Activated CD4-positive, CD25-positive, alpha-beta regulatory T cell treated with anti-CD3 and anti-CD28 coated beads, Interleukin-2, amount 50 U/mL, for 24 hours (primary cell): Measurements from ENCODE around the gene SPECC1.
"Not testable (repeated sequence)": the region's sequence is repeated elsewhere in the genome, so short reads cannot be mapped to it uniquely, and the experiment has no call there.

Experiments used
- ATAC-seq, 2 donors: fragments of 150-1000 bp; cut with Tn5 transposase; one replicate each; pipeline ENCODE4 v1.10.0; 2021; ENCODE audit warnings: mild to moderate bottlenecking in 1 of 2, moderate library complexity in 1 of 2

SPECC1 gene

DNA sequence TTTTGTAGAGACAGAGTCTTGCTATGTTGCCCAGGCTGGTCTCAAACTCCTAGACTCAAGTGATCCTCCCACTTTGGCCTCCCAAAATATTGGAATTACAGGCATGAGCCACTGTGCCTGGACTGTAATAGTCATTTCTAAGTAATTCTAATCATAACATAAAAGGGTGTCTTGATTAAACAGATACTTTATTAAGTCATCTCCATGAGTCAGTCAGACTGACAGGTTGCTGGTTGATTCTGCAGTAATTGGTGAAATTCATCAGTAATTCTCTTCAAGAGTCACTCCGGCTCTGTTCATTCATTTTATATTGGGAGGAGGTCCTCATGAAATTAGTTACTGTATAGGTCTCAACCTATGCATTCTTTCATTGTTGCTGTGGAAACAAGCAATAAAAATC is 85.6 kb downstream of the SPECC1 start:
- no peak for ATAC-seq

- ATAC-seq = no peak
These were observed 86.3 kb downstream of the SPECC1 start for GRCh38 chr17:20095336-20096080.

- no peak for ATAC-seq
These were observed 87.3 kb downstream of the SPECC1 start for GRCh38 chr17:20096430-20096829.

GRCh38 chr17:20097330-20097729 is 88.2 kb downstream of the SPECC1 start:
- ATAC-seq = no peak

DNA sequence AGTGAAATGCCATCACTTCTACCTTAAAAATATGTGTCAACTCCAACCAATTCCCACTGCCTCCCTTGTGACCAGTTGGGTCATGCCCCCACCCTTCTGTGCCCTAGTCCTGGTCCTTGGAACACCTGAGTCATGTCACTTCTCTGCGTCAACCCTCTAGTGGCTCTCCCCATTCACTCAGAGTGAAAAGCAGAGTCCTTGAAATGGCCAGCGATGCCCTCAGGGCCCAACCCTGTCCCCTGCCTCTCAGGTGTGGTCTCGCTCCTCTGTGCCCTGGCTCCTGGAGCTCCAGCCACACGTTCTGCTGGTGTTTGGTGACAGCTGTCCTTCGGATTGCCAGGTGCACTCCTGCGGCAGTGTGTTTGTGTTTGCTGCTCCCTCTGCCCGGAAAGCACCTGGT is 89.2 kb downstream of the SPECC1 start:
- ATAC-seq = no peak

- ATAC-seq = not testable (repeated sequence)
These were observed 91.6 kb downstream of the SPECC1 start for GRCh38 chr17:20100806-20101205.

- no peak for ATAC-seq
These were observed 94.6 kb downstream of the SPECC1 start for GRCh38 chr17:20103454-20104446.

DNA sequence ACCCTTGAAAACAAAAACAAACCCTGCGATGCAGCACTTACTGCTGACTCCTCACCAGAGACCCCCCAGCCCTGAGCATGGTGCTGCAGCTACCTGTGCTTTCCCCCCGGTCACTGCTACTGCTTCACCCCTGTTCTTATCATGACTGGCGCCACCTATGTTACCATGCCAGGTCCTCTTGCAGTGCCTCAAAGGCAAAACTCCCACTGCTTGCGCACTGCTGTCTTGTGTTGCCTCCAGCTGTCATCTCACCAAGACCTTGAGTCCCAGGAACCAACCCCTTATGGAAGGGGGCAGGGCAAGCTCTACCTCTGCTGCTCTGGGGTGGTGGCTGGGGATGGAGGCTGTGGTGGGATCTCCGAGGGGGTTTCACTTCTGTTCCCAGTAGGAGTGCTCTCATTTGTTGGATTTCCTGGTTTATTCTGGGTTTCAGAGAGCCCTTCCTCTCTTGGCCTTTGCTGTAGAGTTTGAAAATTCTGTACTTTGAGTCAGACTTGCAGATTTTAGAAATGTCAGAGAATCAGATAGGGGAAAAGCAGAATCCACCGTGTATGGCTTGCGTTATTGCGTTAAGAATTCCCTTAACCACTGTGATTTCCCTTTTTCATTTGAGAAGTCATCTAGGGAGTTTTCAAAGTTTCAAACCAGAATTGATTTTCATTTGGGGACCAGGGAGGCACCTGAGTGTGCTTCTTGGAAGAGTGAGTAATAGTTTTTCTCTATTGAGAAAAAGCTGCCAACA is 96.6 kb downstream of the SPECC1 start:
- no peak for ATAC-seq

DNA sequence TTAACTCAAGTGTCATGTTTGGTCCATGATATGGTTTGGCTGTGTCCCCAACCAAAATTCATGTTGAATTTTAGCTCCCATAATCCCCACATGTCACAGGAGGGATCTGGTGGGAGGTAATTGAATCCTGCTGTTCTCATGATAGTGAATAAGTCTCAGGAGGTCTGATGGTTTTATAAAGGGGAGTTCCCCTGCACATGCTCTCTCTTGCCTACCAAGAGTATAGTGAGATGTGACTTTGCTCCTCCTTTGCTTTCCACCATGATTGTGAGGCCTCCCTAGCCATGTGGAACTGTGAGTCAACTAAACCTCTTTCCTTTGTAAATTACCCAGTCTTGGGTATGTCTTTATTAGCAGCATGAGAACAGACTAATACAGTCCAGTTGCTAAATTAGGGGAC is 97.3 kb downstream of the SPECC1 start:
- ATAC-seq = not testable (repeated sequence)

DNA sequence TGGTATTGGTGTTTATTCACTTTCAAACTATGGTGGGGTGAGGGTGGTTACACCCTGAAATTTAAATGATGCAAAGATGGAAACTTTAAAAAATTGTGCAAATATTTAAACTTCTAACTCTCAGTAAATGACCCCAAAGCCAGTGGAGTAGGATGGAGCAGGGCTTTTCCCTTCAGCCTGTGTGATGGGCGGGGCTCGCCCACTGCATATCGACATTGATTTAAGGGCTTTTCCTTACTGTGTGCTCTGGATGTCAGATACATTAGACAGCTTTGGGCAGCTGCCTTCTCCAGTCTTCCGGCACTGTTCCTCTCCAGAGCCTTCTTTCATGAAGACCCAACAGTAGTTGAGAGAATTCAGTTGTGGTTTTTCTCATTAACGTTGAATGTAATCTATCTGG is 99.9 kb downstream of the SPECC1 start:
- ATAC-seq = no peak

GRCh38 chr17:20111538-20111937 is 102.4 kb downstream of the SPECC1 start:
- no peak for ATAC-seq

DNA sequence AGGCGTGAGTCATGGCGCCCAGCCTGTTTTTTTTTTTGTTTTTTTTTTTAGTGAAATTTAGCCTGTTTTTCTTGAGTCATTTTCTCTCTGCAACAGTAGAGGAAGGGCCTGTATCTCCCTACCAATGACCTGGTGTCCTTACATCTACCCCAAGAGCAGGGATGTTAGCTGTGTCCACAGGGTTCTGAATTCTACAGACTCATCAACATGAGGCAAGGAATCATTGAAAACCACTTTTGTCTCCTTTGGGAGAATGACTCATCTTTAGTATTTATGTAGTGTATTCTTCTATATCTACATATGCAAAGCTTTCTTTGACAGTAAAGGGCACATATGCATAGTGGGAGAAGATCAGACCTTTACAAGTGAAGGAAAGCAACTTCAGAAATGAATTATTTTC is 105.3 kb downstream of the SPECC1 start:
- ATAC-seq = no peak

DNA sequence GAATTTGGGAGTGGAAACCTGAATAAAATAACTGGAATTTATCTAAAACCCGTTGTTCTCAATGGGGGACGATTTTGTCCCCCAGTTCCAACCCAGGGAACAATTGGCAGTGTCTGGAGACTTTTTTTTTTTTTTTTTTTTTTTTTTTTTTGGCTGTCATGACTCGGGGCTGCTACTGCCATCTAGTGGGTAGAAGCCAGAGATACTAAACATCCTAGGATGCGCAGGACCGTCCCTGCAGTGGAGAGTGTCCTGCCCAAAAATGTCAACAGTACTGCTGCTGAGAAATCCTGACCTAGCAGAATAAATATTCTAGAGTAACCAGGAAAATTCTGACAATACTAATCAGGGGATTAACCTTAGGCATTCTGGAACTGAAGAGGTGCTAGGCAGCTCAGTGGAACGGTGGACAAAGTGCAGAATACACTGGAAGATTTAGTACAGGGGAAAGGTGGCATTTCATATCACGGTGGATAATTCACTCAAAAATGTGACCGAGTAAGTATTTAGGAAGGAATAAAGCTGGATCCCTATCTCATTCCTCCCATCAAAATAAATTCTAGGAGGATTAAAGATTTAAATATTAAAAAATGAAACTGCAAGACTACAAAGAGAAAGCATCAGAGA is 107.6 kb downstream of the SPECC1 start:
- peak; percentile 53 to 68 for ATAC-seq

- no peak for ATAC-seq
These were observed 109.1 kb downstream of the SPECC1 start for GRCh38 chr17:20118280-20118679.

- no peak for ATAC-seq
These were observed 111.7 kb downstream of the SPECC1 start for GRCh38 chr17:20120836-20121235.

DNA sequence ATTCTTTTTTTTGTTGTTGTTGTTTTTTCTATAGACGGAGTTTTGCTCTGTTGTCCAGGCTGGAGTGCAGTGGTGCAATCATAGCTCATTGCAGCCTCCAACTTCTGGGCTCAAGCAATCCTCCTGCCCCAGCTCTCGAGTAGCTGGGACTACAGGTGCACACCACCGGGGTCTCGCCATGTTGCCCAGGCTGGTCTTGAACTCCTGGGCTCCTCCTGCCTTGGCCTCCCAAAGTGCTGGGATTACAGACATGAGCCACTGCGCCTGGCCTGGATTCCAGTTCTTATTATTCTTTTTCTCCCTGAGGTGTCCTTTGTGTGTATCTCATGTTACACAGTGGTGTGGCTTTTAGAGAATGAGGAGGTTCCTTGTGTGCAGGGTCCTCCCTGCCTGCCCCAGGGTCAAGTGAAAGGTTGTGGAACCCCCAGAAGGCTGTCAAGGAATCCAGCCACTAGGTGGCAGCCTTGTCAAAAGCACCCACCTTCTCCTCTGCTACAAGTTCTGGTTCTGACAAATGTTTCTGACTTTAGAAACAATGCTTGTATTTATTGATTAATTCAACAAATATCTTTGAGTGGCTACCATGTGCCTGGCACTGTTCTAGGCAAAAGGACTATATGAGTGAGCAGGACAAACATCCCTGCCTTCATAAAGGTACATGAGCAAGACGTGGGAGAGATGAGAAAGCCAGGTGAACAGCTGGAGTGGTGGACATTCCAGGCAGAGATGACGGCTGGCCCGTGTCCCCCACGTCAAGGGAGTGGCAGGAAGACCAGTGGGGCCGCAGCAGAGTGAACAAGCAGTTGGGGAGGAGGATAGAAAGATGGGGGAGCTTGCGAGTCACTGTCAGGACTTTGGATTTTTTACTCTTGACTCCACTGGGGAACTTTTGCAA is 112.4 kb downstream of the SPECC1 start:
- ATAC-seq = peak; percentile 63 to 67

GRCh38 chr17:20122254-20122879 is 113.2 kb downstream of the SPECC1 start:
- ATAC-seq = no peak

DNA sequence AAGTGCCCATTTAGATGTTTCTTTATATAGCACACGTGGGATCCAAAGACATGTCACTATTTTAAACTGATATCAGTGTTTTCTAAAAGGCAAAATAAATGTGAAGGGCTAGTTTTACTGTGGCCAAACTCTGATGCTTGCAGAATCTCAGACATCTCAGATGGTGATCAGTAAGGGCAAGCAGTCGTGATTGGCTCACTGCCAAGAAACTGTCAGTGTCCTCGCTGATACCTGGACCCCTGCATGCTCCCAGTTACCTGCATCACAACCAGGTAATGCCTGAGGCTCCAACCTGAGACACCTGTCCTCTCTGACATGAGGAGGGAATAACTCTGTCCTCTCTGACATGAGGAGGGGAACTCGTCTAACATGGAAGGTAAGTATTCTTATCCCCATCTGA is 114.0 kb downstream of the SPECC1 start:
- ATAC-seq = no peak

GRCh38 chr17:20125724-20126123 is 116.6 kb downstream of the SPECC1 start:
- no peak for ATAC-seq

DNA sequence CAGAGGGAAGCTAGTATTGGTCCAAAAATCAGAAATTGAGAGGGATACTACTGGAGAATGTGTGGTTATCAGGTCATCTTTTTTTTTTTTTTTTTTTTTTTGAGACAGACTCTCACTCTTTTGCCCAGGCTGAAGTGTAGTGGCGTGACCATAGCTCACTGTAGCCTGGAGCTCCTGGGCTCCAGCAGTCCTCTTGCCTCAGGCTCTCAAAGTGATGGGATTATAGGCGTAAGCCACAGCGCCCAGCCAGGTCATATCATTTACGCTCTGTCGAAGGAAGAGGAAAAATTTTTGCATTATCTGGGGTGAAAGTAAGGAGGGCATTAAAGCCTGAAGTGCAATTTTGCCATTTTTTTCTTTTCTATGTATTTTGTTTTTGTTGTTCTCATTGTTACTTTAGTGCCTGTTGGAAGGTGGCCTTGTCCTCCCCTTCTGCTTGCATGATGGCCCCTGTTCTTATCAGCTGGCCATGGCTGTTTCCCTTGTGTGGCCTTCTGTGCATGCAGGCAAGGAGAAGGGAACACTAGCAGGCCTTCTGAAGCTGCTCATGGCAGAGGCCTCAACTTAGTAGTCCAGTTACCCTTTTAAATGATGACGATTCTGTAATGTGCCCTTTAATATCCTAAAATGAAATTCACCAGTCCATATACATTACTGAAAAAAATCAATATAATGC is 118.3 kb downstream of the SPECC1 start:
- no peak for ATAC-seq
